NAMALWA (cell line): ENCODE data around the gene CENPM.

ENCODE experiments used
- DNase-seq: peaks from one replicate; pipeline ENCODE4 v3.0.0-alpha.2; 2015; ENCODE audit warnings: low spot score

Gene CENPM

GRCh38 chr22:41899110-41899509 lies 47.8 kb downstream of the CENPM start:
- no peak for DNase-seq

GRCh38 chr22:41898645-41899044 lies 48.3 kb downstream of the CENPM start:
- DNase-seq = no peak

GRCh38 chr22:41893591-41894375 lies 53.2 kb downstream of the CENPM start:
- DNase-seq = no peak

- no peak for DNase-seq
These were observed 54.2 kb downstream of the CENPM start for GRCh38 chr22:41892721-41893120.

- DNase-seq = no peak
These were observed 55.5 kb downstream of the CENPM start for GRCh38 chr22:41891407-41891806.
